ENCODE results near the gene POM121L12. TPM values are rescaled to one million over a fixed set of nuclear protein-coding genes. Genes with fewer than 3 reads are reported as not detected.

POM121L12 gene
- total RNA-seq, 4 donors from 2014 or later: not detected

- H3K36me3 ChIP-seq: no peaks in the 10 kb centered on the region
- WGBS, 2 donors: 80 to 81% methylated on average over 2 of the region's 2 CpGs
- no peak overlapping the region for H3K4me3 ChIP-seq (replicated peaks in 1 of 3)
- no peaks in the 10 kb centered on the region for H3K4me1 ChIP-seq
- no peaks in the 10 kb centered on the region for H3K9me3 ChIP-seq
- no peak for DNase-seq
- no peaks in the 10 kb centered on the region for H3K27me3 ChIP-seq
- no peak for TF ChIP-seq POLR2A (IDR thresholded peaks at IDR 0.05)
- no peak for TF ChIP-seq CTCF (IDR thresholded peaks at IDR 0.05)
- H3K27ac ChIP-seq: no peak overlapping the region
- intact Hi-C loops (cut with DNase I): no loop called here
Observed at GRCh38 chr7:53048638-53049037, 13.2 kb downstream of the POM121L12 start.

- intact Hi-C loops (cut with DNase I): no loop called here
- no peaks in the 10 kb centered on the region for H3K27me3 ChIP-seq
- no peak overlapping the region for H3K27ac ChIP-seq
- TF ChIP-seq CTCF (IDR thresholded peaks at IDR 0.05) (no peak), POLR2A (IDR thresholded peaks at IDR 0.05) (no peak)
- DNase-seq: no peak
- H3K36me3 ChIP-seq: no peaks in the 10 kb centered on the region
- no peak overlapping the region for H3K4me3 ChIP-seq (replicated peaks in 1 of 3)
- H3K9me3 ChIP-seq: no peaks in the 10 kb centered on the region
- no peaks in the 10 kb centered on the region for H3K4me1 ChIP-seq
- WGBS, 2 donors: 76 to 79% methylated on average over 2 of the region's 2 CpGs
Observed at GRCh38 chr7:53050433-53050832, 15.0 kb downstream of the POM121L12 start.

GRCh38 chr7:53059591-53059990 is 24.2 kb downstream of the POM121L12 start:
- no peak for DNase-seq
- no peaks in the 10 kb centered on the region for H3K4me1 ChIP-seq
- H3K27ac ChIP-seq: no peak overlapping the region
- no peaks in the 10 kb centered on the region for H3K9me3 ChIP-seq
- intact Hi-C loops (cut with DNase I): no loop called here
- TF ChIP-seq POLR2A (IDR thresholded peaks at IDR 0.05) (no peak), CTCF (IDR thresholded peaks at IDR 0.05) (no peak)
- H3K4me3 ChIP-seq (replicated peaks in 1 of 3): no peak overlapping the region
- H3K36me3 ChIP-seq: no peaks in the 10 kb centered on the region
- no peaks in the 10 kb centered on the region for H3K27me3 ChIP-seq
- 37 to 47% methylated on average over 2 of the region's 2 CpGs for WGBS, 2 donors

- 95% methylated on average over 1 of the region's 1 CpG for WGBS, 2 donors
- DNase-seq: no peak
- Histone ChIP-seq H3K9me3 (no peaks in the 10 kb centered on the region), H3K4me3 (replicated peaks in 1 of 3) (no peak overlapping the region), H3K36me3 (no peaks in the 10 kb centered on the region), H3K4me1 (no peaks in the 10 kb centered on the region), H3K27me3 (no peaks in the 10 kb centered on the region), H3K27ac (no peak overlapping the region)
- TF ChIP-seq CTCF (IDR thresholded peaks at IDR 0.05) (no peak), POLR2A (IDR thresholded peaks at IDR 0.05) (no peak)
- intact Hi-C loops (cut with DNase I): no loop called here
Observed at GRCh38 chr7:53060066-53060465, 24.6 kb downstream of the POM121L12 start.

GRCh38 chr7:53062796-53063195 is 27.4 kb downstream of the POM121L12 start:
- H3K9me3 ChIP-seq: no peaks in the 10 kb centered on the region
- no peak overlapping the region for H3K4me3 ChIP-seq (replicated peaks in 1 of 3)
- no peaks in the 10 kb centered on the region for H3K27me3 ChIP-seq
- H3K27ac ChIP-seq: no peak overlapping the region
- TF ChIP-seq POLR2A (IDR thresholded peaks at IDR 0.05): no peak
- TF ChIP-seq CTCF (IDR thresholded peaks at IDR 0.05): no peak
- H3K36me3 ChIP-seq: no peaks in the 10 kb centered on the region
- intact Hi-C loops (cut with DNase I): no loop called here
- H3K4me1 ChIP-seq: no peaks in the 10 kb centered on the region
- DNase-seq: no peak
